ENCODE data around the gene CHP1. TPM values are rescaled to one million over a fixed set of nuclear protein-coding genes. Genes with fewer than 3 reads are reported as not detected.

CHP1 gene
- total RNA-seq, 1 experiment from 2014 or later, result 97.7 TPM

- no CpG with 5 or more reads among the region's 2 CpGs for WGBS (ENCODE audit: extremely low coverage, insufficient read length, low lambda C conversion rate)
- Mint-ChIP-seq H3K36me3 (ENCODE audit: insufficient read depth in 1 of 3, low read depth in 3 of 3) (no peaks in the 10 kb centered on the region), H3K27me3 (ENCODE audit: low read depth) (no peaks in the 10 kb centered on the region), H3K4me3 (no peak overlapping the region), H3K9me3 (no peaks in the 10 kb centered on the region), H3K4me1 (peaks cover 15 to 18% of the 10 kb centered on the region in 2 experiments), H3K27ac (no peak overlapping the region)
- H3K79me1 ChIP-seq (ENCODE audit: insufficient read depth, low read depth, low read length, poor library complexity, severe bottlenecking), result no peaks in the 10 kb centered on the region
- no peak overlapping the region for H2BK12ac ChIP-seq (ENCODE audit: insufficient read length, low read depth, low read length)
- H2AK5ac ChIP-seq (ENCODE audit: insufficient read length, low read length), result no peak overlapping the region
- no peak overlapping the region for H3K9ac ChIP-seq (ENCODE audit: extremely low read depth, insufficient read length, low read length)
- no peaks in the 10 kb centered on the region for H3K79me2 ChIP-seq (ENCODE audit: insufficient read depth, low read length)
- no peak overlapping the region for H3K4ac ChIP-seq (ENCODE audit: low read depth, low read length)
- no peak overlapping the region for H3K14ac ChIP-seq (ENCODE audit: insufficient read depth, low read length)
- H4K8ac ChIP-seq (replicated peaks; ENCODE audit: insufficient read length, low read depth, low read length), result no peak overlapping the region
- TF ChIP-seq, protein P1, sequence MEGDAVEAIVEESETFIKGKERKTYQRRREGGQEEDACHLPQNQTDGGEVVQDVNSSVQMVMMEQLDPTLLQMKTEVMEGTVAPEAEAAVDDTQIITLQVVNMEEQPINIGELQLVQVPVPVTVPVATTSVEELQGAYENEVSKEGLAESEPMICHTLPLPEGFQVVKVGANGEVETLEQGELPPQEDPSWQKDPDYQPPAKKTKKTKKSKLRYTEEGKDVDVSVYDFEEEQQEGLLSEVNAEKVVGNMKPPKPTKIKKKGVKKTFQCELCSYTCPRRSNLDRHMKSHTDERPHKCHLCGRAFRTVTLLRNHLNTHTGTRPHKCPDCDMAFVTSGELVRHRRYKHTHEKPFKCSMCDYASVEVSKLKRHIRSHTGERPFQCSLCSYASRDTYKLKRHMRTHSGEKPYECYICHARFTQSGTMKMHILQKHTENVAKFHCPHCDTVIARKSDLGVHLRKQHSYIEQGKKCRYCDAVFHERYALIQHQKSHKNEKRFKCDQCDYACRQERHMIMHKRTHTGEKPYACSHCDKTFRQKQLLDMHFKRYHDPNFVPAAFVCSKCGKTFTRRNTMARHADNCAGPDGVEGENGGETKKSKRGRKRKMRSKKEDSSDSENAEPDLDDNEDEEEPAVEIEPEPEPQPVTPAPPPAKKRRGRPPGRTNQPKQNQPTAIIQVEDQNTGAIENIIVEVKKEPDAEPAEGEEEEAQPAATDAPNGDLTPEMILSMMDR (conservative IDR thresholded peaks at IDR 0.05), result no peak
- no peak overlapping the region for H2BK5ac ChIP-seq (ENCODE audit: insufficient read length, low read length)
- H3K27ac ChIP-seq (ENCODE audit: insufficient read length, low read depth, low read length), result no peak overlapping the region
- no peak overlapping the region for H4K5ac ChIP-seq (ENCODE audit: insufficient read length, low read depth, low read length)
- H3K4me2 ChIP-seq (ENCODE audit: insufficient read depth, insufficient read length, low read length), result no peak overlapping the region
- H3K23ac ChIP-seq (ENCODE audit: insufficient read length, low read depth, low read length), result no peak overlapping the region
- no peak overlapping the region for H3K18ac ChIP-seq (ENCODE audit: insufficient read length, low read depth, low read length)
- H3K56ac ChIP-seq (ENCODE audit: insufficient read length, low read depth, low read length), result no peak overlapping the region
- peaks cover 2% of the 10 kb centered on the region; the same call in 1 of the 2 replicates for H3K4me1 ChIP-seq (ENCODE audit: insufficient read depth, low read length)
- H2BK120ac ChIP-seq (ENCODE audit: low read depth, low read length, poor library complexity, severe bottlenecking), result no peak overlapping the region
- H2BK20ac ChIP-seq (ENCODE audit: low read depth, low read length, poor library complexity, severe bottlenecking), result no peak overlapping the region
- no peaks in the 10 kb centered on the region for H4K20me1 ChIP-seq (ENCODE audit: control insufficient read depth, insufficient read depth, insufficient read length)
- no peak overlapping the region for H2BK15ac ChIP-seq (ENCODE audit: low read depth, low read length)
- no peaks in the 10 kb centered on the region for H3K27me3 ChIP-seq (ENCODE audit: insufficient read depth, low read length)
- no peak overlapping the region for H2AFZ ChIP-seq (ENCODE audit: low read length)
- H3K9me3 ChIP-seq (ENCODE audit: control insufficient read depth, low read depth, low read length), result no peaks in the 10 kb centered on the region
- no peak for DNase-seq
- no peak overlapping the region for H3T11ph ChIP-seq (ENCODE audit: low read length)
- H4K91ac ChIP-seq (ENCODE audit: insufficient read length, low read depth, low read length), result no peak overlapping the region
- no peaks in the 10 kb centered on the region for H3K23me2 ChIP-seq (ENCODE audit: insufficient read length, low read depth, low read length, poor library complexity, severe bottlenecking)
Measured at GRCh38 chr15:41183581-41183980, 47.5 kb upstream of the CHP1 start.
